ENCODE data around the gene RASGRP2. TPM values are rescaled to one million over a fixed set of nuclear protein-coding genes. Genes with fewer than 3 reads are reported as not detected.

The RASGRP2 gene
- total RNA-seq, 2 experiments from 2014 or later: 2.7 to 3.1 TPM

- POLR2A ChIA-PET: no interaction called here
- CTCF ChIA-PET: interaction anchor here (0.6 kb wide), 1 partner anchor 1504 kb away, joined by 3 read pairs; no protein-coding TSS in a partner anchor
Observed at GRCh38 chr11:64692764-64693331, 51.1 kb downstream of the RASGRP2 start.

GRCh38 chr11:64691543-64691942 lies 52.4 kb downstream of the RASGRP2 start:
- ChIA-PET CTCF (no interaction called here), POLR2A (no interaction called here)

GRCh38 chr11:64690235-64690634 lies 53.7 kb downstream of the RASGRP2 start:
- ChIA-PET POLR2A (no interaction called here), CTCF (interaction anchor here (2.5 kb wide), 1 partner anchor 32 kb away, joined by 11 read pairs; no protein-coding TSS in a partner anchor)

- POLR2A ChIA-PET: no interaction called here
- CTCF ChIA-PET: interaction anchor here (0.6 to 2.5 kb wide), 22 partner anchors 9 to 331 kb away, joined by 3 to 36 read pairs (median 4); partner anchors contain the start of gene RASGRP2
Observed at GRCh38 chr11:64688534-64688982, 55.4 kb downstream of the RASGRP2 start.

GRCh38 chr11:64687643-64688533 lies 56.1 kb downstream of the RASGRP2 start:
- CTCF ChIA-PET: interaction anchor here (0.7 to 2.5 kb wide), 17 partner anchors 9 to 330 kb away, joined by 3 to 36 read pairs (median 4); partner anchors contain the start of gene RASGRP2
- POLR2A ChIA-PET: no interaction called here

- ChIA-PET CTCF (no interaction called here), POLR2A (no interaction called here)
Observed at GRCh38 chr11:64687204-64687603, 56.7 kb downstream of the RASGRP2 start.

- CTCF ChIA-PET: interaction anchor here (0.6 kb wide), 1 partner anchor 646 kb away, joined by 4 read pairs; no protein-coding TSS in a partner anchor
- POLR2A ChIA-PET: interaction anchor here (0.5 kb wide), 1 partner anchor 36 kb away, joined by 7 read pairs; the partner anchor contains the start of gene NRXN2
Observed at GRCh38 chr11:64686466-64687170, 57.3 kb downstream of the RASGRP2 start.

GRCh38 chr11:64685536-64685935 lies 58.4 kb downstream of the RASGRP2 start:
- POLR2A ChIA-PET: no interaction called here
- CTCF ChIA-PET: no interaction called here

GRCh38 chr11:64684357-64684756 lies 59.6 kb downstream of the RASGRP2 start:
- ChIA-PET POLR2A (no interaction called here), CTCF (no interaction called here)

GRCh38 chr11:64681171-64681570 lies 62.8 kb downstream of the RASGRP2 start:
- ChIA-PET POLR2A (no interaction called here), CTCF (interaction anchor here (0.7 kb wide), 4 partner anchors 13 to 1791 kb away, joined by 3 to 7 read pairs (median 4); no protein-coding TSS in a partner anchor)

- POLR2A ChIA-PET: no interaction called here
- CTCF ChIA-PET: interaction anchor here (0.9 to 2.0 kb wide), 2 partner anchors 9 to 15 kb away, joined by 3 to 7 read pairs; no protein-coding TSS in a partner anchor
Observed at GRCh38 chr11:64679846-64680245, 64.1 kb downstream of the RASGRP2 start.

- POLR2A ChIA-PET: no interaction called here
Observed at GRCh38 chr11:64677441-64678023, 66.4 kb downstream of the RASGRP2 start.

More at GRCh38 chr11:64677441-64678023, 66.4 kb downstream of the RASGRP2 start:
- CTCF ChIA-PET: interaction anchor here (0.6 to 1.0 kb wide), 2 partner anchors 11 to 27 kb away, joined by 3 read pairs; no protein-coding TSS in a partner anchor

Other genes starting within 250 kb of the RASGRP2 start
- not detected for gene SLC22A11, start 188.2 kb downstream of the RASGRP2 start, total RNA-seq
- gene SLC22A12, start 152.9 kb downstream of the RASGRP2 start, total RNA-seq: not detected
- gene NRXN2, start 20.9 kb downstream of the RASGRP2 start, total RNA-seq: under 1 TPM; 0.32 to 0.44 TPM
- under 1 TPM; 0.95 to 0.99 TPM for gene PYGM, start 15.8 kb upstream of the RASGRP2 start, total RNA-seq
- gene SF1, start 34.4 kb upstream of the RASGRP2 start, total RNA-seq: 100 to 1,000 TPM; 399 to 402 TPM
- 10 to 100 TPM; 52.3 to 53.6 TPM for gene MAP4K2, start 59.1 kb upstream of the RASGRP2 start, total RNA-seq
- 10 to 100 TPM; 43.3 to 47.4 TPM for gene MEN1, start 66.4 kb upstream of the RASGRP2 start, total RNA-seq
- under 1 TPM; 0.11 to 0.50 TPM for gene CDC42BPG, start 100.5 kb upstream of the RASGRP2 start, total RNA-seq
- gene EHD1, start 134.5 kb upstream of the RASGRP2 start, total RNA-seq: 10 to 100 TPM; 82.2 to 85.8 TPM
- 10 to 100 TPM; 21.7 to 22.6 TPM for gene ATG2A, start 173.1 kb upstream of the RASGRP2 start, total RNA-seq
- gene PPP2R5B, start 180.5 kb upstream of the RASGRP2 start, total RNA-seq: 10 to 100 TPM; 11.3 to 11.5 TPM
- gene GPHA2, start 191.8 kb upstream of the RASGRP2 start, total RNA-seq: not detected
- not detected for gene MAJIN, start 228.0 kb upstream of the RASGRP2 start, total RNA-seq